ENCODE measurements around the gene CHCHD5.
"Not testable (repeated sequence)": the region's sequence is repeated elsewhere in the genome, so short reads cannot be mapped to it uniquely, and the experiment has no call there.

The CHCHD5 gene, protein sequence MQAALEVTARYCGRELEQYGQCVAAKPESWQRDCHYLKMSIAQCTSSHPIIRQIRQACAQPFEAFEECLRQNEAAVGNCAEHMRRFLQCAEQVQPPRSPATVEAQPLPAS

DNA sequence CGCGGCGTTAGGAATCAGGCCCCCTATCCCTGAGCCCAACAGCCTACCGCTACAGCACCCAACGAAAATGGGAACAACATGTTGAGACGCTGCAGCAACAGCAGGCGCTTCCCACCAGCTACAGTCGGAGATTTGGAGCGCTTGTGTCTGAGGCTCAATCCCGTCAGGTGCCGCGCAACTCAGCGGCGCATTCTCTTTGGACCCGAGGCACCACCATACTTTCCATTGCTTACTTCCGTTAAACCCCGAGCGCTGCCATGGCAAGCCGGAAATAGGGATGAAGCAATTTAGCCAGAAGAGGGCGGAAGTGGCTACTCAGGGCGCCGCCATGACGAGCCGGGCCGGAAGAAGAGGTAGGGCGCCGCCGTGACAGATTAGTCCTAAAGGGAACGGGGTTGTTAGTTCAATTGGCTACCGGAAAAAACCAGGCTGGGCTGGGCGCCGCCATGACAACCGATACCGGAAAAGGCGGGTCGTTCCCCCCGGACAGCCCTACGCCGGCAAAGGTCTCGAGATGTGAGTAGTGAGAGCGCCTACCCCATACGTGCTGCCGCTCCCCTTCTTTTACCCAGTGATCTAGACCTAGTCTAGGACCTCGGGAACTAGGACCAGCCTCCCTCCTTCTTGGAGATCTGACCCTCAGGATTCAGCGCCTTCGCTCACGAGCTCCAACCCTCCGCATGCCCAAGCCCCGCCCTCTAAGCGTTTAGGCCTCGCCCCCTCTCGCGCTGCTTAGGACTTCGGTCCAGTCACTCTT, at the start of gene CHCHD5:
Gene CHCHD5, plus strand, starts transcription at position 476 of the 757 bp plus-strand sequence. Its CDS starts 39 bp downstream, at position 515.
- peaks cover 24% of the 10 kb centered on the region for H3K4me1 Mint-ChIP-seq
- peak; percentile 83 to 89 for DNase-seq (ENCODE audit: low spot score in 2 of 2)
- H3K27me3 Mint-ChIP-seq: no peaks in the 10 kb centered on the region
- ATAC-seq (ENCODE audit: low read depth): peak; percentile 88
- peaks cover 18% of the 10 kb centered on the region for H3K36me3 Mint-ChIP-seq
- H3K27ac Mint-ChIP-seq: peak within 1 kb of the TSS; percentile 99
- H3K4me3 Mint-ChIP-seq: peak within 1 kb of the TSS; percentile 98
- no peaks in the 10 kb centered on the region for H3K9me3 Mint-ChIP-seq

DNA sequence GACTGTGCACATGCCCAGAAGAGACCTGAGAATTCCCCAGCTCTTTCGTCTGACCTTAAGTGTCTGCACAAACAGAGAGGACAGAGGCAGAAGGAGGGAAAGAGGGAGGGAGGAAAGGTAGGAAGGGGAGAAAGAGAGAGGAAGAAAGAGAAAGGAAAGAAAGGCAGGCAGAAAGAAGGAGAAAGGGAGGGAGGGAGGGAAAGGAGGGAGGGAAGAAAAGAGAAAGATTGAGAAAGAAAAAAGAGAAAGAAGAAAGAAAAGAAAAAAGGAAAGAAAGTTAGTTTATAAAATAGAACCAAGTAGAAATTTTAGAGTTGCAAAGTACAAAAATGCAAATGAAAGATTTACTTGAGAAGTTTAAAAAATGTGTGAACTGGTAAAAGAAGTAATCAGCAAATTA, 49.6 kb upstream of the CHCHD5 start:
- Mint-ChIP-seq H3K27me3 (no peaks in the 10 kb centered on the region), H3K9me3 (no peaks in the 10 kb centered on the region), H3K4me3 (no peak overlapping the region), H3K36me3 (peaks cover 16% of the 10 kb centered on the region), H3K4me1 (no peaks in the 10 kb centered on the region), H3K27ac (no peak overlapping the region)
- DNase-seq (ENCODE audit: low spot score in 2 of 2): no peak
- no peak for ATAC-seq (ENCODE audit: low read depth)

DNA sequence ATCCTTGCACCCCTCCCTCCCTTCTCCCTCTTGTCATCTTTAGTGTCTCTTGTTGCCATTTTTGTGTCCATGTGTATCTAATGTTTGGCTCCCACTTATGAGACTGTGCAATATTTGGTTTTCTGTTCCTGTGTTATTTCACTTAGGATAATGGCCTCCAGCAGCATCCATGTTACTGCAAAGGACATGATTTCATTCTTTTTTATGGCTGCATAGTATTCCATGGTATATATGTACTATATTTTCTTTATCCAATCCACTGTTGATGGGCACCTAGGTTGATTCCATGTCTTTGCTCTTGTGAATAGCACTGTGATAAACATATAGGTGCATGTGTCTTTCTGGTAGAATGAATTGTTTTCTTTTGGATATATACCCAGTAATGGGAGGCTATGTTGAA, 47.7 kb upstream of the CHCHD5 start:
- not testable (repeated sequence) for H3K4me1 Mint-ChIP-seq; DNase-seq (ENCODE audit: low spot score in 2 of 2); H3K27ac Mint-ChIP-seq; H3K36me3 Mint-ChIP-seq; H3K4me3 Mint-ChIP-seq; H3K9me3 Mint-ChIP-seq; ATAC-seq (ENCODE audit: low read depth); H3K27me3 Mint-ChIP-seq

DNA sequence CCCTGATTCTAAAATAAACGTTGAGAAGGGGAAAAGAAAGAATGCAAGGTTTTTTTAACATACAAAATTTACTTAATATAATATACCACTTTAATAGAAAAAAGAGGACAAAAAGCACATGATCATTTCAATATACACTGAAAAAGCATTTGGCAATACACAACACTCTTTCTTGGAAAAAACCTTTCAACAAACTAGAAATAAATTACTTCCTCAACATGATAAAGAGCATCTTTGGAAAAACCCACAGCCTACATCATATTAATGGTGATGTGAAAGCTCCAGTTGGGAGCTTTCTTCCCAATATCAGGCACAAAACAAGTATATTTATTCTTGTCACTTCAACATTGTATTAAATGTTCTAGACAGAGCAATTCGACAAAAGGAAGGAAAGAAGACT, 45.1 kb upstream of the CHCHD5 start:
- no peak for ATAC-seq (ENCODE audit: low read depth)
- no peaks in the 10 kb centered on the region for H3K9me3 Mint-ChIP-seq
- no peak overlapping the region for H3K4me3 Mint-ChIP-seq
- peaks cover 5% of the 10 kb centered on the region for H3K4me1 Mint-ChIP-seq
- DNase-seq (ENCODE audit: low spot score in 2 of 2): no peak
- no peak overlapping the region for H3K27ac Mint-ChIP-seq
- H3K36me3 Mint-ChIP-seq: peaks cover 4% of the 10 kb centered on the region
- no peaks in the 10 kb centered on the region for H3K27me3 Mint-ChIP-seq

DNA sequence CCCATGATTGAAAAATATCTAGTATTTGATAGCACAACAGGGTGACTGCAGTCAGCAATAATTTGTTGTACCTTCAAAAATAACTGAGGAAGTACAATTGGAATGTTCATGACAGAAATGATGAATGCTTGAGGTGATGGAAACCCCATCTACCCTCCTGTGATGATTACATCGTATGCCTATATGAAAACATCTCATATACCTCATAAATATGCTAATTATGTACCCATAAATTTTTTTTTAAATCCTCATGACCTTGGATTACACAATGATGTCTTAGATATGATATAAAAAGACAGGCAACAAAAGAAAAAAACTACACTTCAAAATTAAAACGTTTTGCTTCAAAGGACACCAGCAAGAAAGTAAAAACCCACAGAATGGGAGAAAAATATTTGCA, 43.5 kb upstream of the CHCHD5 start:
- no peak for DNase-seq (ENCODE audit: low spot score in 2 of 2)
- no peak for ATAC-seq (ENCODE audit: low read depth)
- no peak overlapping the region for H3K27ac Mint-ChIP-seq
- peaks cover 3% of the 10 kb centered on the region for H3K36me3 Mint-ChIP-seq
- H3K9me3 Mint-ChIP-seq: no peaks in the 10 kb centered on the region
- H3K27me3 Mint-ChIP-seq: no peaks in the 10 kb centered on the region
- peaks cover 5% of the 10 kb centered on the region for H3K4me1 Mint-ChIP-seq
- no peak overlapping the region for H3K4me3 Mint-ChIP-seq

DNA sequence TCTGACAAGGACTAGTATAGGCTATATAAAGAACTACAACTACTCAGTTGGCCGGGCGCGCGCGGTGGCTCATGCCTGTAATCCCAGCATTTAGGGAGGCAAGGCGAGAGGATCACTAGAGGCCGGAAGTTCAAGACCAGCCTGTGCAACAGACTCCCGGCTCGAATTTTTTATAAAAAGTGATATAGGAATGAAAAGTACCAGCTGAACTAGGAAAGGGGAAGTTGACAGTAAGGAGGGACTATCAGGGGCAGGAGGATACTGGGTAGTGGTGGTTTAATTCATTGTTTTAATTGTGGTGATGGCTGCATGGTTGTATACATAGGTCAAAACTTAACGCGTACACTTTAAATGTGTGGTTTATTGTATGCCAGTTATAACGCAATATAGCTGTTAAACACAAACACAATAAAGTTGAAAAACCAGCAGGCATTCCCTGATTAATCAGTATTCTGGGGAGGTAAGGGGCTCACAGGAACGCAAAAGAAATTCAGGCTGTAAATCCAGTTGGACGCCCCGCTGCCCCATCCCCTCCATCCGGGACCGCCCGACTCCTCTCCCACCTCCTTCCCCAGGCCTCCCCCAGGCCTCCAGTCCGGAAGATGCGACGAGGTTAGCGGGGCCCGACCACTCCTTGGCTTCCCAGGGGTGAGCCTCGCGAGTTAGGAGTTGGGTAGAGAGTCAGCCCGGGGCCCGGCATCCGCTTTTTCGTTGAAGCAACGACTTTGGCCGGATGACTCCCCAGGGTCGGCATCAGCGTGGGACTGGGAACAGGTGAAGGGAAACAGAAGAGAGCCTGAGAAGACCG, 42.9 kb upstream of the CHCHD5 start:
- Mint-ChIP-seq H3K36me3 (peaks cover 3% of the 10 kb centered on the region), H3K27ac (no peak overlapping the region), H3K27me3 (no peaks in the 10 kb centered on the region), H3K4me1 (peaks cover 5% of the 10 kb centered on the region), H3K4me3 (no peak overlapping the region), H3K9me3 (no peaks in the 10 kb centered on the region)
- ATAC-seq (ENCODE audit: low read depth) (peak; percentile 70), DNase-seq (ENCODE audit: low spot score in 2 of 2) (peak in 1 of 2 donors; percentile 4)

DNA sequence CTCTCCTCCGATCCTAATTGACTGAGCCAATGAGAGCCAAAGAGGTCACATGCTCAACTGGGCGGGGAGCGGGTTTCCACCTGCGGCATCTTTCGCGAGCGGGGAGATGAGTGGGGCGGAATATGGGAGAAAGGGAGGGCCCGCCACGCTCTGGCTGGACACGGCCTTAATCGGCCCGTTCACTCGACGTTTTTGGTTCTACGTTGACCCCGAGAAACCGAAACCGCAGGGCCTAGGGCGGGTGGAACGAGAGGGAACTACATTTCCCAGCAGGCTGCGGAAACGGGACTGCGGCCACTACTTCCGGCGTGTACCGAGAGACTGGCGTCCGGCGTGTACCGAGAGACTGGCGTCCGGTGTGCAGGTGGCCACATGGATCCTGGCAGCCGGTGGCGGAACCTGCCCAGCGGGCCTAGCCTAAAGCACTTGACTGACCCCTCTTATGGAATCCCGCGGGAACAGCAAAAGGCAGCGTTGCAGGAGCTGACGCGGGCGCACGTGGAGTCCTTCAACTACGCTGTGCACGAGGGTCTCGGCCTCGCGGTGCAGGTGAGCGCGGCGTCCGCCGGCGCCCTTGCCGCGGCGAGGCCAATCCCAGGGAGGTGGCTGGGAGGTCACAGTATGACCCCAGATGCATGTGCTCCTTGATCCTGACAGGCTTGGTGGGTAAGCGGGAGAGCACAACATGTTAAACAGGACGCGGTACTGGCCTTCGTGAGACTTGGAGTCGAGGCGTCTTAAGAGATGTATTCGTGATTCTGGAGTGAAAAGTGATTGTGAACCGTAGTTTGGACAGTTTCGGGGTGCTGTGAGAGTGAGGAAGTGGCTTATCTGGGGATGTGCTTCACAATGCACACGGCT, 42.1 kb upstream of the CHCHD5 start, which contains the start of gene POLR1B:
Gene POLR1B, plus strand, starts transcription at position 343 of the 861 bp plus-strand sequence. Its CDS starts 30 bp downstream, at position 373.
- Mint-ChIP-seq H3K27me3 (no peaks in the 10 kb centered on the region), H3K36me3 (peaks cover 5% of the 10 kb centered on the region), H3K27ac (no peak within 1 kb of the TSS), H3K4me3 (no peak within 1 kb of the TSS), H3K9me3 (no peaks in the 10 kb centered on the region), H3K4me1 (peaks cover 5% of the 10 kb centered on the region)
- peak; percentile 79 for ATAC-seq (ENCODE audit: low read depth)
- DNase-seq (ENCODE audit: low spot score in 2 of 2): peak; percentile 58 to 77

DNA sequence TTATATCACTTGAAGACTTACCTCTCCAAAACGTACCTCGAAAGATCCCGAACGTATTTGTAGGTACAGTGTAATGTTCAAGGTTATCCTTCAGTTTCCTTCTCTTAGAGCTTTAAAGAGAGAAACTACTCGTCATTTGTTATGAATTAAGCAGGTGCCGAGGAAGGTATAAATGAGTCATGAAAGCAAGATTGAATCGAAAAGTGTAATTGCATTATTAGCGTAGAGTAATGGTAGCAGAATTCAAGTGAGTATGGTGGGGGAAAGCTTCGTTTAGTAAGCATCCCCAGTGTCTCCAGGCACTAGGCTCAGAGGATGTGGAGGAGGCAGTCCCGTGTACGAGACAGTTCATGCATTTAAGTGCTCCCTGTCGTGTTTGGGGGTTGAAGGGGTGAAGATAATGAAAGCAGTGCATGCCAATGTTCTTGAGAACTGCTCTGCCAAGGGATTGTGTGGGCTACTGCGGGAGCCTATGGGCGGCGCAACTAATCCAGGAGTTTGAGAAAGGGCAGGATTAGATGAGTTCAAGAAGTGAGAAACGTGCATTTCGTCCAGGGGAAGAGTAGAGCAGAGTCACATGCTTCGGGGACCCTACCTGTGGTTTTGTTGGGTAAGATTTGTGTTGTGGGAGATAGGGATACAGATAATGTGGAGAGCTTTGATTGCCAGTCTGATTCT, 41.3 kb upstream of the CHCHD5 start:
- peaks cover 5% of the 10 kb centered on the region for H3K4me1 Mint-ChIP-seq
- H3K9me3 Mint-ChIP-seq: no peaks in the 10 kb centered on the region
- no peak overlapping the region for H3K4me3 Mint-ChIP-seq
- H3K36me3 Mint-ChIP-seq: peaks cover 3% of the 10 kb centered on the region
- DNase-seq (ENCODE audit: low spot score in 2 of 2) (no peak), ATAC-seq (ENCODE audit: low read depth) (no peak)
- H3K27me3 Mint-ChIP-seq: no peaks in the 10 kb centered on the region
- H3K27ac Mint-ChIP-seq: no peak overlapping the region

DNA sequence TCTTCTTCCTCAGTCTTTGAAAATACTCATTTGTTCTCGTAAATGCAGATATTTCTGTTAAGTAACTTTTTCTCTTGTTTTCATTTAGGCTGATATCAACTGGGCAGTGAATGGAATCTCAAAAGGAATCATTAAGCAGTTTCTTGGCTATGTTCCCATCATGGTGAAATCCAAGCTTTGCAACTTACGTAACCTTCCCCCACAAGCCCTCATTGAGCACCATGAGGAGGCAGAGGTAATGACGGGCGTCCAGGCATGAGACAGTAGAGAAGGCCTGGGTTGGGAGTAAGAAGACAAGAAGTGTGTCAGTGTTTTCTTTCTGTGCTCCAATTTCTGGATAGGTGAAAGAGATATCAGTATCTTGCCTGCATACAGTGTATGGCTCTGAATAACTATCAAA, 37.1 kb upstream of the CHCHD5 start:
- peaks cover 2% of the 10 kb centered on the region for H3K4me1 Mint-ChIP-seq
- peaks cover 30% of the 10 kb centered on the region for H3K36me3 Mint-ChIP-seq
- no peak overlapping the region for H3K4me3 Mint-ChIP-seq
- DNase-seq (ENCODE audit: low spot score in 2 of 2): no peak
- H3K9me3 Mint-ChIP-seq: no peaks in the 10 kb centered on the region
- H3K27me3 Mint-ChIP-seq: no peaks in the 10 kb centered on the region
- ATAC-seq (ENCODE audit: low read depth): no peak
- no peak overlapping the region for H3K27ac Mint-ChIP-seq

DNA sequence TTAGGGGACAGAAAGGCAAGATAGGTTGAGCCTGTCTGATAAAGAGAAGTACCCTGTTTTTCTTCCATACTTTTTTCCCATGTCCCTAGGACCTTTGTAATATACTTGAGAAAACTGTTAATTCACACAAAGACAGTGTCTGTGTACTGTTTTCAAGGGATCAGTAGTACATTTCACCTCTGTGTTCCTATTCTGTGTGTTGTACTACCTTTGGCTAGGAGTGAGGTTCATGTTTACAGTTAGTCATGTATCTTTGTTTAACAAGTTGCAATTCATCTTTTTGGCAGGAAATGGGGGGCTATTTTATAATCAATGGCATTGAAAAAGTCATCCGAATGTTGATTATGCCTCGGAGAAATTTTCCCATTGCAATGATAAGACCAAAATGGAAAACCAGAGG, 35.4 kb upstream of the CHCHD5 start:
- Mint-ChIP-seq H3K9me3 (no peaks in the 10 kb centered on the region), H3K4me1 (peaks cover 2% of the 10 kb centered on the region), H3K27me3 (no peaks in the 10 kb centered on the region), H3K4me3 (no peak overlapping the region), H3K36me3 (peaks cover 38% of the 10 kb centered on the region), H3K27ac (no peak overlapping the region)
- no peak for ATAC-seq (ENCODE audit: low read depth)
- no peak for DNase-seq (ENCODE audit: low spot score in 2 of 2)

DNA sequence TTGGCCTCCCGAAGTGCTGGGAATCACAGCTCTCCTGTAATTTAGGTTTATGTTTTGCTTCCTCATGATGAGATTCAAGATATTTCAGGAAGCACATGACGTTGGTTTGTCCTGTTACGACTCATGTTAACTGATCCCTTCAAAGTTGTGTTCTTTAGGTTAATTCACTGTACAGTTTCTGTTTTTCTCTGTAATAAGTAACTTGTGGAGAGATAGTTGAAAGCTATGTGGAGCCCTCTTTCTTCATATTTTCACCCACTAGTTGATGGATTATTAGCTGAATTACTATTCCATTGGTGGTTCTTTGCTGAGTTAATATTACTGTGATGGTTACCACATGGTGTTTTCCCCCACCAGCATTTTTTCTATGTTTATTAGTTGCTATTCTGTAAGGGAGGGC, 18.3 kb upstream of the CHCHD5 start:
- Mint-ChIP-seq H3K4me3 (no peak overlapping the region), H3K36me3 (peaks cover 46% of the 10 kb centered on the region), H3K27me3 (no peaks in the 10 kb centered on the region), H3K4me1 (no peaks in the 10 kb centered on the region), H3K9me3 (peaks cover 8% of the 10 kb centered on the region), H3K27ac (no peak overlapping the region)
- DNase-seq (ENCODE audit: low spot score in 2 of 2) (no peak), ATAC-seq (ENCODE audit: low read depth) (no peak)

DNA sequence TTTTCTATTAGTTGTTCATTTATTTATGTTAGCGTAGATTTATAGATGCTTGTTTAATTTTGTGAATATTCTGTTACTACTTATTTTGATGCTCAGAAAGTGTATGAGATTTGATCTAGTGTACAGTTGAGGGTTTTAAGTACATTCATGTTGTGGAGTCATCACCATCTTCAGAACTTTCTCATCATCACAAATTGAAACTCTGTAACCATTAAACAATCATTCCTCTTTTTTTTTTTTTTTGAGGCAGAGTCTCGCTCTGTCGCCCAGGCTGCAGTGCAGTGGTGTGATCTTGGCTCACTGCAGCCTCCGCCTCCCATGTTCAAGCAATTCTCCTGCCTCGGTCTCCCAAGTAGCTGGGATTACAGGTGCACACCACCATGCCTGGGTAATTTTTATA, 17.9 kb upstream of the CHCHD5 start:
- not testable (repeated sequence) for DNase-seq (ENCODE audit: low spot score in 2 of 2); H3K27me3 Mint-ChIP-seq; H3K4me3 Mint-ChIP-seq; H3K9me3 Mint-ChIP-seq; ATAC-seq (ENCODE audit: low read depth); H3K4me1 Mint-ChIP-seq; H3K27ac Mint-ChIP-seq
- H3K36me3 Mint-ChIP-seq: peaks cover 46% of the 10 kb centered on the region

DNA sequence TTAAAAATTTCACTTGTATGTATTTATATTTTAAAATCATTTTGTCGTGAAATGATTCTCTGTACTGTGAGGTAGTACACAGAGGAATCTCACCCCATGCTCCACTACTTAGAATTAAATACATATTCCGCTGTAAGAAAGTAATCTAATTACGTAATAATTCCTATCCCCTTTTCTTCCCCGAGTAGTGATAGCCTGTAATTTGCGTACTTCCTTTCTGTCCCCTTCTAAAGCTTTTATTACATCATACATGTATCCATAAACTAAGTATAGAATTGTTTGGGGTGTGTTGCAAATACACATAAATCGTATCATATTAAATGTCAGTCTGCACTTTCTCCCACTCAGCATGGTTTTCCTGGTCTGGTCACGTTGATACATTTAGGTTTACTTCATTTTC, 12.4 kb upstream of the CHCHD5 start:
- Mint-ChIP-seq H3K27me3 (no peaks in the 10 kb centered on the region), H3K4me1 (no peaks in the 10 kb centered on the region), H3K9me3 (peaks cover 8% of the 10 kb centered on the region), H3K36me3 (peaks cover 52% of the 10 kb centered on the region), H3K4me3 (no peak overlapping the region), H3K27ac (no peak overlapping the region)
- no peak for DNase-seq (ENCODE audit: low spot score in 2 of 2)
- no peak for ATAC-seq (ENCODE audit: low read depth)

Data from memory B cell (primary cell).